ENCODE measurements around the gene KIAA0753. TPM values are rescaled to one million over a fixed set of nuclear protein-coding genes. Genes with fewer than 3 reads are reported as not detected.

KIAA0753 gene
- polyA plus RNA-seq, 1 of the 3 experiments (the other 2 are of a cell fraction): 7.2 TPM

GRCh38 chr17:6596511-6596910 is 44.0 kb downstream of the KIAA0753 start:
- TF ChIP-seq EZH2phosphoT487 (IDR thresholded peaks at IDR 0.05; ENCODE audit: borderline replicate concordance, low read depth) (no peak), ELF1 (IDR thresholded peaks at IDR 0.05) (no peak), MAX (IDR thresholded peaks at IDR 0.05; ENCODE audit: low read depth) (no peak), FOSL2 (IDR thresholded peaks at IDR 0.05; ENCODE audit: borderline replicate concordance, low read depth) (no peak), MXI1 (IDR thresholded peaks at IDR 0.05; ENCODE audit: low read depth, low read length) (no peak), CTCF (IDR thresholded peaks at IDR 0.05) (no peak), NRF1 (IDR thresholded peaks at IDR 0.05; ENCODE audit: low read depth, low read length) (no peak), TEAD4 (IDR thresholded peaks at IDR 0.05; ENCODE audit: borderline replicate concordance, insufficient read depth) (no peak), TCF12 (IDR thresholded peaks at IDR 0.05) (no peak), POLR2AphosphoS5 (IDR thresholded peaks at IDR 0.05; ENCODE audit: low read depth, low read length) (no peak), USF1 (IDR thresholded peaks at IDR 0.05; ENCODE audit: borderline replicate concordance, low read depth) (no peak), RXRA (IDR thresholded peaks at IDR 0.05; ENCODE audit: borderline replicate concordance, low read depth) (no peak), MEF2A (IDR thresholded peaks at IDR 0.05; ENCODE audit: borderline replicate concordance, low read depth) (no peak), RAD21 (IDR thresholded peaks at IDR 0.05; ENCODE audit: low read length) (no peak), TAF1 (IDR thresholded peaks at IDR 0.05; ENCODE audit: borderline replicate concordance, low read depth, low read length) (no peak)
- Histone ChIP-seq H3F3A (replicated peaks; ENCODE audit: insufficient read depth) (no peaks in the 10 kb centered on the region), H2AFZ (ENCODE audit: low read depth) (no peak overlapping the region), H3K9me3 (no peaks in the 10 kb centered on the region), H3K27ac (ENCODE audit: low read depth in 2 of 2, low read length in 1 of 2) (no peak overlapping the region), H3K4me3 (ENCODE audit: low read depth in 2 of 2, low read length in 1 of 2) (no peak overlapping the region), H3K9ac (no peak overlapping the region), H3K36me3 (replicated peaks in 1 of 2; ENCODE audit: control insufficient read depth in 1 of 2, insufficient read depth in 2 of 2, low read length in 1 of 2) (peaks cover 76 to 91% of the 10 kb centered on the region in 2 experiments), H3K79me2 (ENCODE audit: insufficient read depth) (no peaks in the 10 kb centered on the region), H4K20me1 (ENCODE audit: insufficient read depth) (no peaks in the 10 kb centered on the region), H3K4me1 (ENCODE audit: control insufficient read depth in 1 of 2, insufficient read depth in 2 of 2, low read depth in 1 of 2, low read length in 1 of 2) (no peaks in the 10 kb centered on the region; a peak in 1 of 4 replicates), H3K9me2 (no peaks in the 10 kb centered on the region), H3K27me3 (ENCODE audit: insufficient read depth) (no peaks in the 10 kb centered on the region), H3K4me2 (no peak overlapping the region)
- DNase-seq: no peak
- ChIA-PET CTCF (interaction anchor here (0.9 to 1.7 kb wide), 3 partner anchors 9 to 408 kb away, joined by 3 to 4 read pairs (median 3); no protein-coding TSS in a partner anchor), POLR2A (no interaction called here)
- WGBS (ENCODE audit: low lambda C conversion rate): 92% methylated on average over 2 of the region's 2 CpGs

- DNase-seq: no peak
- Histone ChIP-seq H3K27ac (ENCODE audit: low read depth in 2 of 2, low read length in 1 of 2) (no peak overlapping the region), H3K4me3 (ENCODE audit: low read depth in 2 of 2, low read length in 1 of 2) (no peak overlapping the region), H3K27me3 (ENCODE audit: insufficient read depth) (no peaks in the 10 kb centered on the region), H3K79me2 (ENCODE audit: insufficient read depth) (no peaks in the 10 kb centered on the region), H3K4me1 (ENCODE audit: control insufficient read depth in 1 of 2, insufficient read depth in 2 of 2, low read depth in 1 of 2, low read length in 1 of 2) (no peaks in the 10 kb centered on the region; a peak in 1 of 4 replicates), H3K9ac (no peak overlapping the region), H4K20me1 (ENCODE audit: insufficient read depth) (no peaks in the 10 kb centered on the region), H3K9me3 (no peaks in the 10 kb centered on the region), H2AFZ (ENCODE audit: low read depth) (no peak overlapping the region), H3K36me3 (replicated peaks in 1 of 2; ENCODE audit: control insufficient read depth in 1 of 2, insufficient read depth in 2 of 2, low read length in 1 of 2) (peaks cover 72 to 87% of the 10 kb centered on the region in 2 experiments), H3K9me2 (no peaks in the 10 kb centered on the region), H3K4me2 (no peak overlapping the region), H3F3A (replicated peaks; ENCODE audit: insufficient read depth) (no peaks in the 10 kb centered on the region)
- ChIA-PET POLR2A (no interaction called here), CTCF (interaction anchor here (0.6 to 1.7 kb wide), 2 partner anchors 13 to 124 kb away, joined by 3 to 4 read pairs; no protein-coding TSS in a partner anchor)
- WGBS (ENCODE audit: low lambda C conversion rate): 97% methylated on average over 7 of the region's 7 CpGs
- no peak for TF ChIP-seq POLR2AphosphoS5 (IDR thresholded peaks at IDR 0.05; ENCODE audit: low read depth, low read length)
- TF ChIP-seq ZBTB33 (IDR thresholded peaks at IDR 0.05; ENCODE audit: borderline replicate concordance, low read depth): no peak
- no peak for TF ChIP-seq FOXM1 (IDR thresholded peaks at IDR 0.05; ENCODE audit: low read depth)
- no peak for TF ChIP-seq JUND (IDR thresholded peaks at IDR 0.05)
- no peak for TF ChIP-seq FOXJ3 (CRISPR knock-in tag; IDR thresholded peaks at IDR 0.05)
- TF ChIP-seq MEF2A (IDR thresholded peaks at IDR 0.05; ENCODE audit: borderline replicate concordance, low read depth): no peak
- no peak for TF ChIP-seq RFX5 (IDR thresholded peaks at IDR 0.05; ENCODE audit: low read length)
- TF ChIP-seq USF2 (IDR thresholded peaks at IDR 0.05; ENCODE audit: borderline replicate concordance, low read depth, low read length): no peak
- no peak for TF ChIP-seq SMC3 (IDR thresholded peaks at IDR 0.05; ENCODE audit: low read depth, low read length)
- TF ChIP-seq SIN3A (IDR thresholded peaks at IDR 0.05; ENCODE audit: borderline replicate concordance, low read depth, low read length): no peak
- TF ChIP-seq USF1 (IDR thresholded peaks at IDR 0.05; ENCODE audit: borderline replicate concordance, low read depth): no peak
Observed at GRCh38 chr17:6596081-6596480, 44.4 kb downstream of the KIAA0753 start.

All from SK-N-SH (cell line).